DMS53 treated with DMSO at 0.1 percent for 48 hours (cell line): Measurements from ENCODE around the gene HOXD4.

Experiments
- DNase-seq: peaks from one replicate; lab custom pipeline; 2025; ENCODE audit not compliant: unreplicated experiment; lab: John Stamatoyannopoulos, UW

The HOXD4 gene

GRCh38 chr2:176156807-176157498, 5.6 kb downstream of the HOXD4 start, which contains the start of gene HOXD3:
HOXD3 (plus strand) TSS chr2:176157307; CDS start chr2:176169115, 11,808 bp downstream.
- DNase-seq, result no peak

DNA sequence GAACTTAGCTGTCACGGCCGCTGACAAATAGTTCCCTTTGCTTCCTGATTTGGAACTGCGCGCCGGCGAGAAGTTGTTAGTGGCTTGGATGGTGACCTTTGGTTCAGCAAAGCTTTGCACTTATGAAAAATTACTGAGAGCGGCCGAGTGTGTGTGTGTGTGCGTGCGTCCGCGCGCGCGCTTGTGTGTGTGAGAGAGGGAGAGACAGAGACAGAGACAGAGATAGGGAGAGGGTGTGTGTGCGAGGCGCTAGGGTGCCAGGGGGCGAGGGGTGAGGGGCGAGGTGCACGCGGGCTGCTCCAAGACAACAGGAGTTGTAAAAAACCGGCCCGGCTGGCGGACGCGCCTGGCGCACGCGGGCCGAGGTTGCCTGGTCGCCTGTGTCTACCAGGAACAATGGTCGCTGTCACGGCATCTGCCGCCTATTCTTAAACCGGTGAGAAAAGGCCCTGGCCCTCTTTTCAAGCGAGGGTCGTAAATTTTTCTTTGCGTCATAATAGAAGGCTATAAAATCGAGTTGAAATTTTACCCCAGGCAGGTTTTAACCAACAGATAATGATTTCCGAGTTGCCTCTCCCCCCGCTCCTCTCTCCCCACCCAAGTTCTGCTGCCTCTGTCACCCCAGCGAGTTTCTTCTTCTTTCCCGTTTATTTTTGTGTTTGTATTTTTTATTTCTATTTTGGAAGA, 6.3 kb downstream of the HOXD4 start:
- DNase-seq, result peak; percentile 79

GRCh38 chr2:176158186-176158591, 6.8 kb downstream of the HOXD4 start:
- DNase-seq, result peak; percentile 59

- DNase-seq, result no peak
These were observed 7.7 kb downstream of the HOXD4 start for GRCh38 chr2:176158855-176159662.

- DNase-seq, result peak; percentile 28
These were observed 8.4 kb downstream of the HOXD4 start for GRCh38 chr2:176159663-176160250.

DNA sequence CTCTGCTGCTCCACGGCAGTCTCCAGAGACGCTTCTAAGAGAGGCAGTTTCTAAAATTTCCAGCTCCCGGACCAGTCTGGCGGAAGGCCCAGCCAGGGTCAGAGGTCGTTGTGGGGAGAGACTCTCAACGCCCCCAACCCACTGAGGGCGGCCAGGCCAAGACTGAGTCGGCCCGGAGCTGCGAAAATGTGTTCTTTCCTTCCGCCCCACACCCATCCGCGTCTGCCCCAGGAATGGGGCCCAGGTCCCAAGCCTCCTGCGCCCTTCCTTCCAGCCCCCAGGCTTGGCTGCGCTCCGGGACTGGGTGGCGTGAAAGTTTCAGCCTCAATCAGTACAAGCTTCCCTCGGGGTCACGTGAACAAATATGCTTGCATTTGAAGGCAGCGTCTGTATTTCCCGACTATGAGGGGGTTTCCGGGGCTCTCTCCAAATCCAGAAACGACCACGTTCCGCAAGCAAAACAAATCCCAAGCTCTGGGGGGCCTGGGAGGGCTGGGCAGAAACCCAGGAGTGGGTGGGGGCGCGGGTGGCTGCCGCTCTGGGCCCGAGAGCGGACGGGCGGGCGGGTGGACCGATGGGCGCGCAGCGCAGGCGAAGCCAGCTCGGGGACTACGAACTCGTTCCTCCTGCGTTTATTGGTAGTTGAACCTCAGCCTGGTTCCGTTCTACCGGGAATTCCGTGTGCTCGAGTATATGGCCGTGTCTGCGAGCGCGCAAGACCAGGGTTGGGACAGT, 9.1 kb downstream of the HOXD4 start:
- no peak for DNase-seq

DNA sequence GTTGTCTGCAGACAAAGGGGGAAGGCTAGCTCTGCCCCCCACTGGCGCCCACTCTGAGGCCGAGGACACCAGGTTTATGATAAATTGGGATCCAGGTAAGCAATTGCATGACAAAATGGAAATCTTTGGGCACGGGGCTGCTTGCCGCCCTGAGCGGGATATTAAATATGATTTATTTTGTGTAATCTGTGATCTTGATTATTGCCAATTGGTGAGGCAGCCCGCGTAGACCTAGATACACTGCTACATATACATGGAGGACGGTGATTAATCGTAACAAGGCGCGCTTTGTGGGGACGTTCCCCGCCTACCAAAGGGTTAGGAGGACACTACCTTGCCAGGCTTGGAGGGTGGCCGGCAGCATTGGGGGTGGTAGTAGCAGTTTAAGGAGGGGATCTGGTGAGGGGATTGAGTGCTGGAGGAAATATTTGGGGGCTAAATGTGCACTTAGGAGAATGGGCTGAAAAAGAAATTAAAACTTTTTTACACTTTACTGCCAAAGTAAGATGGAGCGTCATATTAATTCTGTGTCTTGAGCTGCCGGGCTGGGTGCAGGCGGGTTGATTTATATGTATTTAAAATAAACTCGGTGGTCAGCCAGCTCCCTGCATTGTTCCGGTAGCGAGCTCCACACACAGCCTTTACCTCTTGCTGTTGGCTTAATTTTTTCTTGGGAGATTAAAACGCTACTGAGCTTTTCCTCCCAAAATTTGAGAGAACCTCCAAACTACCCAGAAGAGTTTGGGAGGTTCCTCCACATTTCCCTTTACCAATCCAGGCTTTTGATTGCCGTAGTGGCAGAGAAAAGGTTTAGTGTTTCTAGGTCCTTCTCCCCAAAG, 9.9 kb downstream of the HOXD4 start:
- DNase-seq, result no peak

GRCh38 chr2:176161825-176162626, 10.7 kb downstream of the HOXD4 start:
- DNase-seq, result no peak

DNA sequence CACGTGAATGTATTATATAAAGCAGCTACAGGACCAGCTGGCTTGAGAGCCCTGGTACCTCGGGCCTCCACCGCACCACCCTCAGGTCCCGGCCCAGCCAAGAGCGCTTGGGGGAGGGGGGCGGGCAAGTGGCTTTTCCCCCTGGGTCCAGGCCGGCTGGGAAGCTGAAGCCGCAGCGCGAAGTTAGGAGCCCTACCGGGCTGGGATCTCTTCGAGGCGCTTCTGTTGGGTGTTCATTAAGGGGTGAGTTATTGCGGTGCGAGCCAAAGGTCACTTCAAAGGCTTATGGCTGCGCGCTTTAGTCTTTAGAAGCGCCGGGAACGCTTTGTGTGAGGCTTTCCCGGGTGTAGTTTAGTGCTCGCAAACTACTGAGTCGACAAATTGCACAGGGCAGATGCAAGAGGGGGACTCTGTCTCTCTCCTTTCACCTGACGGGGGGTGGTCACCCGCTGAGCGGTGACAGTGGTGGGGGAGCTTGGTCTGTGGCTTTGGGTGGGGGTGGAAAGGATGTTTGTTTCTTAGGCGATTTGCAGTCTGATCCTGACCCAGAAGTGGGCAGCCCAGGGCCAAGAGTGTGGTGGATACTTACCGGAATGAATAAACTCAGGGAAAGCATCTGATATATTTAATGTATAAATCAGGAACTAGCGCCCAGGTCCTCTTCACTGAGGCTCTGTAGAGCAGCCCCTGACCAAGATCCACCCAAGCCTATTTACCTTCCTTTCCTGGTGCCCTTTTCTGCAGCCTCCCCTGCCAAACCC, 11.7 kb downstream of the HOXD4 start:
- no peak for DNase-seq

- DNase-seq, result no peak
These were observed 12.3 kb downstream of the HOXD4 start for GRCh38 chr2:176163672-176164056.

GRCh38 chr2:176164201-176164600, 12.9 kb downstream of the HOXD4 start:
- no peak for DNase-seq

DNA sequence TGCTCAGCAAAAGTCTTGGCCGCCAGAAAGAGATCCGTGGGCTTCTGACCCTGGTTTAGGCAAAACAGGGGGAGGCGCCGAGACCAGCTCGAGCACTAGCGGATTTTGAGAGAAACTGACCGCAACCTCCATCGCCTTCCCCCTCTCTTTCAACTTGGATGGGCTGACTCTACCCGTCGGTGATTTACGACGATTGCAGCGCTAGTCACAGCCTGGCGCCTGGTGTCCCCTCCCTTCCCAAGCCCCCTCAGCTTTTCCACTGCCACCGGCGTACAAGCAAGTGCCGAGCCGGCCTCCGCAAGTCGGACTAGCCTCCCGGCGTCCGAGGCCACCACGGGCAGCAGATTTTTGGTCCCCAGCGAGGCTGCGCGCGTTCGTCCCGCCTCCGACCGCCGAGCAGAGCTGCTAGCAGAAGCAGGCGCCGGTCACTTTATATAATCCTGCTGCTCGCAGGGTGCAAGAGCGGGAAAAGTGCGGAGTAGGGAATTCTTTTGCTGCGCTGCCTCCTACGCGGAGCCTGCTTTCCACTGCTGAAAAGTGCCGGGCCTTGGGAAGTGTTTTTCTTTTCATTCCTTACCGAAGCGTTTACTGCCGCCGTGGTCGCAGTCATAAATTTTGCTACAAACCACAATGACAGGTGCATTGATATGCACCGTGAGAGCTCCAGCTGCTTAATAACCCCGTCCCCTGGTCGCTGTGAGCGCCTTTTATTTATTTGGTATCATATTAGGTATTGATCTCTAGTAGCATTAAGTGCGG, 13.4 kb downstream of the HOXD4 start:
- no peak for DNase-seq

- DNase-seq, result no peak
These were observed 14.2 kb downstream of the HOXD4 start for GRCh38 chr2:176165370-176166050.

DNA sequence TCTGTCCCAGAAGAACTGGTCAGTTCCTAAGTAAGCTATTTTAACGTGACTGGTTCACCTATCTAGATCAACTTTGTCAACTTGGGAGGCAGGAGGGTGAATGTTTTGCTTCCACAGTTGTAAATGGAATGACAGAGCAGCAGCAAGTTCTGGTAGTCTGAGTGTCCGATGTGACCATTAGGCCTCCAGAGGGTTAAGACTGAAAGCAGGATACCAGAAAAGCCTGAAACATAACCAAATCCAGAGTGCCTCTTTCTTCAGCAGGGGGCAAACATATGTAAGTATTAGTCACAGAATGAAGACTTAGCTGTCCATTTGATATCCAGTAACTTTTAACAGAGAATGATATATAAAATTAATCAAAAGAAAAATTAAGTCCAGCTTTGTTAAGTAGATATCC, 14.9 kb downstream of the HOXD4 start:
- no peak for DNase-seq

DNA sequence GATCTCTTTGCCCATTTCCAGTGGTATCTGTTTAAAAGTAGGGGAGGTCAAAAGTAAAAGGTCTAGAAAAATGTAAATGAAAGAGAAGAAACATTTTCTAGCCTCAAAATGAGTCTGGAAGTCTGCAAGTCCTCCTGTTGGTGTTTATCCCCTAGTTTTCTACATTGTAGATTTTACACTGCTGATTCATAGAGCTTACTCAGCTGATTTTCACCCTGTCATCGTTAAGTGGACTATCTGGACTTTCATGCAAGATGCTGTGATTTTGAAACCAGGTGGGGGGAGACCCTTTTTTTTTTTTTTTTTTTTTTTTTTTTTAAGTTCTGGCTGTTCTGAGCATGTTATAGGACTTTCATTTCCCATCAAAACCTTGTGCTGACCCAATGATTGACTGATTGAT, 16.0 kb downstream of the HOXD4 start:
- DNase-seq, result no peak

- DNase-seq, result no peak
These were observed 17.8 kb downstream of the HOXD4 start for GRCh38 chr2:176169181-176169580.

DNA sequence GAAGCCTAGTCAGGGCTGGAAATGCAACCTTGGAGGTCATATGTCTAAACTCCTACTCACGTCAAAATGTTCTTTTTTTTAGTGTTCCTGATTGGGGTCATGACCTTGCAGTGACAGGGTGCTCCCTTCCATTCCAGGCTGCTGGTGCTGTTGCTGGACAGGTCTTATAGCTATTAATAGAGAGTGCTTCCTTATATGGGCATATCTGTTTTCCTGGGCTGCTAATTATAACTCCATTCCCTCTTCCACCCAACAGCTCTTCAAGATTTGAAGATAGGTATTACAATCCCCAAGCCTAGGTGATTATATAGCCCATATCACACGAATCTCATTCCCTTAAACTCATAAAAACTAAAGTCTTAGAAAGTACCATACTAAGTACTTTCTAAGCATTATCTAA, 18.4 kb downstream of the HOXD4 start:
- DNase-seq, result no peak
